Dedifferentiated amniotic fluid mesenchymal stem cell (primary cell): ENCODE results near the gene MGAM2.

Experiments
- DNase-seq: peaks from one replicate; pipeline ENCODE4 v3.0.0-alpha.2; 2016; ENCODE audit errors: extremely low spot score

The MGAM2 gene

DNA sequence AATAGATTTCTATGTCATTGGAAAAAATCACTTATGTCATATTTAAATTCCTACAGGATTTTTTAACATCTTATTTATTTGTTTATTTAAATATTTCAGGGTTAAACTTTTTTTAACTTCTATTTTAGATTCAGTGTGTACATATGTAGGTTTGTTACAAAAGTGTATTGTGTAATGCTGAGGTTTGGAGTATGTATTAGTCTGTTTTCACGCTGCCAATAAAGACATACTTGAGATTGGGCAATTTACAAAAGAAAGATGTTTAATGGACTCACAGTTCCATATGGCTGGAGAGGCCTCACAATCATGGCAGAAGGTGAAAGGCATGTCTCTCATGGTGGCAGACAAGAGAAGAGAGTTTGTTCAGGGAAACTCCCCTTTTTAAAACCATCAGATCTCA is 65.4 kb downstream of the MGAM2 start:
- no peak for DNase-seq

DNA sequence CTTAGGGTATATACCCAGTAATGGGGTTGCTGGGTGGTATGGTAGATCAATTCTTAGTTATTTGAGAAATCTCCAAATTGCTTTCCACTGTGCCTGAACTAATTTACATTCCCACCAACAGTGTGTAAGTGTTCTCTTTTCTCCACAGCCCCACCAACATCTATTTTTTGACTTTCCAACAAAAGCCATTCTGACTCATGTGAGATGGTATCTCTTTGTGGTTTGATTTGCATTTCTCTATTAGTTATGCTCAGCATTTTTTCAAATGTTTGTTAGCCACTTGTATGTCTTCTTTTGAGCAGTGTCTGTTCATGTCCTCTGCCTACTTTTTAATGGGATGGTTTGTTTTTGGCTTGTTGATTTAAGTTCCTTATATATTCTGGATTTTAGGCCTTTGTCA is 66.4 kb downstream of the MGAM2 start:
- no peak for DNase-seq

DNA sequence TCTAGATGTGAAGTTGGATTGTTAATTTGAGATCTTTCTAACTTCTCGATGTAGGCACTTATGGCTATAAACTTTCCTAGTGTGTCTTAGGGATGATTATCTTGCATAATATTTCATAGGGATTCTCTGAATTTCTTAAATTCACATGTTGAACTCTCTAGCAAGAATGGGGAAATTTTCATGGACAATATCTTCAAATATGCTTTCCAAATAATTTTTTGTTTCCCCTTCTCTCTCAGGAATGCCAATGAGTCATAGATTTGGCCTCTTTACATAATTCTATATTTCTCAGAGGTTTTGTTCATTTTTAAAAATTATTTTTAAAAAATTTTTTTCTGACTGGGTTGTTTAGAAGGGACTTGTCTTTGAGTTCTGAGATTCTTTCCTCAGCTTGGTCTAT is 68.9 kb downstream of the MGAM2 start:
- DNase-seq = no peak

DNA sequence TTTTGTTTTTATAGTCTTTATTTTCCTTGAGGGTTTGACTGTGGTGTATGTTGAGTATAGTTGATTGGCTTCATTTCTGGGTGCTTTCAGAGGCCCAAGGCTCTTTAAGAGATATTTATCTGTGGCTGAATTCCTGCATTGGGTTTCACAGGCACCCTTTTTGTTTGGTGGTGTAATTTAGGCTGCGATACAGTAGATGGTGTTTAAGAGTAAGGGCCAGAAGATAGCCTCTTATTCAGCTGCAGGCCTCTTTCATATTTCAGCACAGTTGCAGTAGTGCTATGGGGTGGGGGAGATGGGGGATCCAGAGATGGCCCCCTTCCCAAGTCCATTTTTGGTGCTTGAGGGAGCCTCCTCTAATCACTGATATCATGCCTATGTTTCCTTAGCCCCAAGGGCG is 69.7 kb downstream of the MGAM2 start:
- no peak for DNase-seq

DNA sequence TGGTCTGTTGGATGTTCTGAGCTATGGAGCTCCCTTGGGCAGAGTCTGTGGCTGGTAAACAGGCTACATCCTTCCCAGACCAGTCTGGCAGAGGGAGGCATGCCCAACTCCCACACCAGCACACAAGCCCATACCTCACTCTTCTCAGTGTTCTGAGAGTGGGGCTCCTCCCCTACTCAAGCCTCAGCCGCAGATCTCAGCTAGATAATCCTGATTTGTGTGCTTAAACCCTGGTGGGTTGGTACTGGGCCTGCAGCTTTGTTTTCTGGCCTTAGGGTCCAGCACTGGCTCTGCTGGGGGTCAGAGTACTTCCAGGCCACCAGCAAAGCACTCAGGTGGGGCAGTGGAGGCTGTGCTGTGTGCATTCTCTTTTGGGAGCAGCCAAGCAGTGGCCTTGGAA is 70.4 kb downstream of the MGAM2 start:
- no peak for DNase-seq

DNA sequence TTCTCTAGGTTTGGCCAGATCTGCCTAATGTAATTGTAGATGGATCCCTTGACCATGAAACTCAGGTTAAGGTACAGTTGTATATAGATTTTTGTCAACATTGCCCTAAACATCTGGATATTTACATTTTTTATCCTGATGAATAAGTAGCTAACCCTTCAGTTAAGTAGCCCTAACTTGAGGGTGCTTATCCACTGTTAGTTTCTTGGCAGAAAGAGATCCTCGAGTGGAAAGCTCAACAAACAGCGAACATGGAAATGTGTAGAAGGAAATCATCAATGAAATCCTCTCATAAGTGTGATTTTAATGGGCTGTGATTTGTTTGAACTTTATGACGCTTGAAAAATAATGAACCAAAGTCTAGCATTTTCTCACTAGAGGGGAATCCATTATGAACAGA is 73.6 kb downstream of the MGAM2 start:
- no peak for DNase-seq

DNA sequence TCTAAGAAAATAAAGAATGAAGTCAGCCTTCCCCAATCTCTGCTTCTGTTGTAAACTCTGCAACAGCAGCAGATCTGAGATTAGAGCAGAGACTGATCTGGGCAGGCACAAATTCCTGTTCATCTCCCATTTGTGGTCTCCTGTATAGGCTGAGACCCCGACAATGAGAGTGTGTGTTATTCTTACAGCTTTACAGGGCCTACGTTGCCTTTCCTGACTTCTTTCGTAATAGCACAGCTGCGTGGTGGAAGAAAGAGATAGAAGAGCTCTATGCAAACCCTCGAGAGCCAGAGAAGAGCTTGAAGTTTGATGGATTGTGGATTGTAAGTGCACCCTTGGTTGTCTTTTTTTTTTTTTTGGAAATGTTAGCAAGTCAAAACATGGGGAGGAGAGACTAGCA is 74.3 kb downstream of the MGAM2 start:
- DNase-seq = no peak

DNA sequence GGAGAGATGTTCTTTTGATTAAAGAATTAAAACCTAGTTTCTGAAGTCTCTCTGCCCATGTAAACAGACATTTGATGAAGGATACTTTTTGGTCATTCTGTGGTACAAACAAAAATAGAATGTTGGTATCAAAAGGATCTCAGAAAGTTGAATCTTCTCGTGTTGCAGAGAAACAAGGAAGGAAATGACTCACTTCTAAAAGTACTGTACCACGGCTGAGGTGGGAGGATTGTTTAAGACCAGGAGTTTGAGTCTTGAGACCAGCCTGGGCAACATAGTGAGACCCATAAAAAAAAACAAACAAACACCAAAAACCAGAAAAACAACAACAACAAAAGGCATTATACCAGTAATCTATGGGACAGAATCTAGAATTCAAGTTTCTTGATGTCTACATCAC is 76.6 kb downstream of the MGAM2 start:
- DNase-seq = no peak

DNA sequence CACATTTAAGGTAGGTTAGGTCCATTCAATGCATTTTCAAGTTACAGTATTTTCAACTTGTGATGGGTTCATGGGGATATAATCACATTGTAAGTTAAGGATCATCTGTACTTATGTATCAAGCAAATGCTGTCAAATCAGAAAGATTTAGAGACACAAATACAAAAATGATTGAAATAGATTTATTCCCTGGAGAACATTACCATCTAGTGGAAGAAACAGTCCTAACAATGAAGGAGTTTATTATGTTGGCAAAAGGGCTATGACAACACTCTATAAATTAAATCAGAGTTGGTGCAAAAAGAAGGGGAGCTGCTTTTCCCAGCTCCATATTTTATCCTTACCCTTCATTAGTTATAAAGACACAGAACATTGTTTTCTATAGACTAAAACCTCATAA is 77.3 kb downstream of the MGAM2 start:
- peak; percentile 33 for DNase-seq

DNA sequence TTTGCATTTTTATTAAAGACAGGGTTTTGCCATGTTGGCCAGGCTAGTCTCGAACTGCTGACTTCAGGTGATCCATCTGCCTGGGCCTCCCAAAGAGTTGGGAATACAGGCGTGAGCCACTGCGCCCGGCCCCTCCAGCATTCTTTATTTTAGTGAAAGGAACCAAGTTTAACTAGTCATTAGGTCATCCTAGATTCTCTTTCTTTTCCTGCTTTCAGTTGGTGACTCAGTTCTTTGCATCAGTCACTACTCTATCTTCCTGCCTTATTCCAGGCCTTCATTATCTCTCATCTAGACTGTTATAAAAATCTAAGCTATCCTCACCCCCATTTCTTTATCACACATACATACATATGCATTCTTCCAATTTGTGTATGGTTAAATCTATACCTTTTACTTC is 82.7 kb downstream of the MGAM2 start:
- DNase-seq = no peak

DNA sequence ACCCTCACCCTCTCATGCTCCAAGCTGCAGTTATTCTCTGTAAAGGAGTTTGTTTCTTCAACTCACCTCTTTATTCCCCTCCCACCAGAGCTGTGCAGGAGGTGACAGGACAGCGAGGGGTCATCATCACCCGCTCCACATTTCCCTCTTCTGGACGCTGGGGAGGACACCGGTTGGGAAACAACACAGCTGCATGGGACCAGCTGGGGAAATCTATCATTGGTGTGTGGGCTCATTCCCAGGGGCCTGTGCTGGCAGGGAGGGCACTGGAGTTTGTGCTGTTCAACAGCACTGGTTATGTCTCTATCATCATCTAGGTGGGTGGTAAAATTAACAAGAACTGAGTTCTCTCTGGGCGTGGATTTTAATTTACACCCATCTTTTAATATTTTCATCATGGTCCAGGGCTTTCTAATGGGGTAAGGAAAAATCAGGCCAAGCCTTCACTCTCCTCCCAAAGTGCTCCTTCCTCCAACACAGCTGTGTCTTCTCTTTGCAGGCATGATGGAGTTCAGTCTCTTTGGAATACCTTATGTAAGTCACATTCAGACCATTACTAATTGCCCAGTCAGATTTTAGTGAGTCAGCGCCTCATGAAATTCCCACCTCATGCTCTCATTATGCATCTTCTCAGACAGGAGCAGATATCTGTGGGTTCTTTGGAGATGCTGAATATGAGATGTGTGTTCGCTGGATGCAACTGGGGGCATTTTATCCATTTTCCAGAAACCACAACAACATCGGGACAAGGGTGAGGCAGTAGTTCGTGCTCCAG is 84.7 kb downstream of the MGAM2 start:
- DNase-seq = no peak

DNA sequence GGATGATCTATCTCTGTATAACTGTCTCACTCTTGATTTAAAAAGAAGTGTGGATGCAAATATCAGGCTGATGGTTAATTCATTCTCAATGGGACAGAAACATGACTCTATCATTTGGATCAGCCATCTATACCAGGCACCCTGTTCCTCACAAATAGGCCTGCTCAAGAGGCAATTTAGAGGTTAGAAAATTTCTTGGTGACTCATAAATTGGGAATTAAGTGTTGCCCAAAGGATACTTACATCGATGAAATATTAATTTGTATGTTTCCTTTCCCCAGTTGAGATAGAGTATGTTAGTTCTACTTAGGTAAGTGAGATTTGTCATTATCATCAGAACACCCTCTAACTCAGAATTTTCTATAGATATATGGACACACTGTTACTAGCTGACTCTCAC is 88.7 kb downstream of the MGAM2 start:
- no peak for DNase-seq

DNA sequence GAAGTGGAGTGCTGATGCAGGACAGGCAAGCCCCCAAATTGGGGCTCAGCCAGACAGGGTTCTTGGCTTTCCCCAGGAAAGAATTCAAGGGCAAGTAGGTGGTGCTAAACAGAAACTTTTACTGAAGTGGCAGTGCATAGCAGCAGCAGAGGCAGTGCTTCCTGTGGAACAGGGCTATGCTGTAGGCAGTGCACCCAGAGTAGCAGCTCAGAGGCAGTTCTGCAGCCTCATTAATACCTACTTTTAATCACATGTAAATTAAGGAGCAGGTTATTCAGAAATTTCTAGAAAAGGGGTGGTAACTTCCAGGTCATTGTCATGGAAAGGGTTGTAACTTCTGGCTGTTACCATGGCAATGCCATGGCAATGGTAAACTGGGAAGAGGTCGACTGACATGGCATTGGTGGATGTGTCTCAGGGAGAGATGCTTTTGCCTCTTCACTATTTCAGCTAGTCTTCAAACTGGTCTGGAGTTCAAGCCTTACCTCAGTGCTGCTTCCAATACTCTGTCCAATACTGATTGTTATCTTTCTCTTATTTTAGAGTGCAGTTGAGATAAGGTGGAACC is 117.1 kb downstream of the MGAM2 start:
- DNase-seq = no peak

DNA sequence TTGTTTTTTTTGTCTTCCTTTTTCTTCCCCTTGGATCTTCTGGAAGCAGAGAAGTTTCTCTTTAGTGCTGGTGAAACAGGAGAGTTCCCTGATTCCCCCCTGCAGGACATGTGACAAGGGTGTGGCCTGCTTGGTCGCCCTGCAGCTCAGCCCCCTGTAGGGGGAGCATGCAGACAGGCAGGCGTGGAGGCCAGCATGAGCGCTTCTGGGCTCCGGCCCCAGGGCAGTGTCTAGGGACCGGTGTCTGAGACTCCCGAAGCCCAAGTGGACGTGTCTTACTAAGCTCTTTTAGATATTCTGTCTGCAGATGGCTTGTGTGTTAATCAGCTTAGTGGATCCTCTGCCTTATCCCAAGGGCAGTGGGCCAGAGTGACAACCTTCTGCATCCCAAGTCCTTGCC is 120.2 kb downstream of the MGAM2 start:
- DNase-seq = no peak

DNA sequence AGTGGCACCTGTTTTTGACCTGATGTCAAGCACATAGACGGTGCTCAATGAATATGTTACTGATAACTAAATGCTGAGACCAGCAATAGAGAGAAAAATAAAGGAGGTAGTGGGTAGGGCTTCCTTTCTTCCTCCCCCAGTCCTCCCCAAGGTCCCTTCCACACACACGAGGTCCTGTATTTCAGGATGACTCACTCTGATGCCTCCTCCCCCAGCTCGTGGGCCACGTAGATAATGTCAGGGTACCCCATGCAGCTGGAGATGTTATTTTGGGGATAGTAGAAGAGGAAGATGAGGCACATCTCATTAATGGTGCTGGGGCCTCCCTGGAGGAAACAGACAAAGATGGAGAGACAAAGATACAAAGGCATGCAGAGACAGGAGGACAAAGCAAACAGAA is 129.0 kb downstream of the MGAM2 start:
- DNase-seq = no peak

DNA sequence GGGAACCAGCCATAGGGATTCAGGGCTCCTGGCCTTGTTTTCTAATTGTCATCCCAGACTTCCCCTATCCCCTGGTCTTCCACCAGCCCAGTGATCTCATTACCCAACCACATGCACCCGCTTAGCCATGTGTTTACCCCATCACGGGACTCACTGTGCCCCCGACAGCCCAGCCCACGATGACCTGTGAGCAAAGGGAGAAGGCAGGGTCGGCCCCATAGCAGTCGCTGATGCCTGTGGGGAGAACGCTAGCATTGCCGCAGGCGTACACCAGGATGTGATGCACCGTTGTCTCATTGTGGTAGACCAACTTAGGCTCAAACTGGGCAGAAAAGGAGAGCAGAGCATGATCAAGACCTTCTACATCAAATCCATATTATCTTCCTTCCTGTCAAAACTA is 132.3 kb downstream of the MGAM2 start:
- no peak for DNase-seq

DNA sequence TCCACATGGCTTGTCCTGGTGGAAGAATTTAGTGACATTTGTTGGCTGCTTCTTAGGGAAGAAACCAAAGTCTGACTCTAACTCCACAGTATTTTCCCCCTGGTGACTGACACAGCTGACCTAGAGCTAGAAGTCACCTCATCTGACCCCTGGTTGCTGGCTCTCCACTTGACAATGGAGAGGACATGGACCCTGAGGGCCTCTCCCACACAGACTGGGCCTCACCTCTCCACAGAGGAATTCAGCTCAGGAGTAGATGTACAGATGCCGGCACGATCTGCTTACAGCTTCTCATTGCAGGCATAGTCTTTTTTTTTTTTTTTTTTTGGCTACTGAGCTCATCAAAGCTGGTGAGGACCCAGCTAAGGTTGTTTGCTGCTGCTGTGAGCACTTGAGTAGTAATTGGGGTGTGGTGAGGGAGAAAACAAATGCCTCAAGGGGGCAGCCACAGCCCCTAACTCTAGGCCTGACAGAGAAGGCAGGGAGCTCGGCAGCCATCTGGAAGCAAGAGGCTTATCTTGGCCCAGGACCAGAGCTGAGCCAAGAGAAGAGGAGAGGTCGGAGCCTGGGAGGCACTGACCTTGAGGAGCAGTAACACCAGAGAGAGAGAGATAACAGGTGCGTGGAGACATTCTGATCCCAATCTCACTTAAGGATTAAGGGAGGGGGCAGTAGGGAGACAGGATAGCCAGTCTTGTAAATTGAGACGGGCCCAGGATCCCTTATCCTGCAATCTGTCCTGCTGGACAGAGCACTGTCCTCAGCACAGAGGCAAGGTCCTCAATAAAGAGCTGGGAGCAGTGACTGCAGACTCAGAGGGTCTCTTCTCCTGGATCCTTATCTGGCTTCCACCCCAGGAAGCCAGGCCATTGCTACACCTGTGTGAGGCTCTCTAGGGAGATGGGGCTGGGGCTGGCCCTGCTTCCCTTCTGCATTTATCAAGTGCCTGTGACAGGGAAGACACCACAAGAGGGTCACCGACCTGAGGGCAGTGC is 136.9 kb downstream of the MGAM2 start:
- DNase-seq = no peak

DNA sequence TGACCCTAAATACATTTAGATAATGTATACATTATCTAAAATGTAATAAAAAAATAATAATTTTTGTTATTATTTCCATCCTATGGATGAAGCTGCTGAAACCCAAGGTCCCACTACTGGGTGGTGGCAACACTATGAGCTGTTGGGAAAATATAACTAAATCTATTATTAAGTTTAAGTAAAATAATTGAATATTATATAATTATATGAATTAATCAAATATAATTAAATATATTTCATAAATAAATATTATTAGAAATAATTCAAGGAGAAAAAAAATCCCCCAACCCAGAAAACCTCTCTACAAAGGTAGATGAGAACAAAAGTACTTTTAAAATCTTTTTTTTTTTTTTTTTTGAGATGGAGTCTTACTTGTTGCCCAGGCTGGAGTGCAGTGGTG is 138.4 kb downstream of the MGAM2 start:
- no peak for DNase-seq

DNA sequence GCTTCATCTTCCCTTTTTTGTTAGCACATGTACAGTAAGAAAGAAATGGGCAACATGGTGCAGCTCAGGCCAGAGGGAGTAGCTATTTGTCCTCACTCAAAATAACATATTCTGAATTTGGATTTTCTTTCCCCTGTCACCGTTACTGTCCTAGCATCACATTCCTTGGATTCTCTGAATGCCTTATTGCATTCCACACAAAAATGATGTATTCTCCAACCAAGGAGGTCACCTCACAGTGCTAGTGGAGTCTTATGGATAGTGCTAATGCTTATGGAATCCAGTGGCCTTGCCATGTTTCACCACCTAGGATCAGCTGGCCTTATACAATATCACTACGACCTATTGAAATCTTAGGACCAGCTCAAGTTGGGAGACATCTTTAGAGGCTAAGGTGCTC is 139.2 kb downstream of the MGAM2 start:
- DNase-seq = no peak

DNA sequence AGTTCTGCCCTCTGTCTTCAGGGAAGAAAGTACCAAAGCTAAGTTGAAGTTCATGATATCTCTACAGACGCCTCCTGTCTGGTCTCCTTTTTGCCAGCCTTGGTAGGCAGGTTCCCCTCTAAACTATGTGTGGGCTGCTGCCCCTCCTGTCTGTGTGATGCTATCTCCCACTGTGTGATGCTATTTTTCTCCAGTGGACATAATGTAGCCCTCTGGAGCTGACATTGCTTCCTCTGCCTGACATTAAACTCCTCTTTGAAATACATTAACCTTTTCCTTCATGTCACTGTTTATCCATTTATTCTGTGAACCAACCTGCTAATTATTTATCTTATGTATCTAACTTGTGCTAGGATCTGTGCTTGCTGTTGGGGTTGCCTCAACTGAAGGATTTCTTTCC is 146.4 kb downstream of the MGAM2 start, which contains the start of gene PRSS58:
PRSS58 (minus strand) TSS at position 101 of the 400 bp plus-strand sequence. CDS start 351 bp downstream, outside the sequence.
- no peak for DNase-seq

DNA sequence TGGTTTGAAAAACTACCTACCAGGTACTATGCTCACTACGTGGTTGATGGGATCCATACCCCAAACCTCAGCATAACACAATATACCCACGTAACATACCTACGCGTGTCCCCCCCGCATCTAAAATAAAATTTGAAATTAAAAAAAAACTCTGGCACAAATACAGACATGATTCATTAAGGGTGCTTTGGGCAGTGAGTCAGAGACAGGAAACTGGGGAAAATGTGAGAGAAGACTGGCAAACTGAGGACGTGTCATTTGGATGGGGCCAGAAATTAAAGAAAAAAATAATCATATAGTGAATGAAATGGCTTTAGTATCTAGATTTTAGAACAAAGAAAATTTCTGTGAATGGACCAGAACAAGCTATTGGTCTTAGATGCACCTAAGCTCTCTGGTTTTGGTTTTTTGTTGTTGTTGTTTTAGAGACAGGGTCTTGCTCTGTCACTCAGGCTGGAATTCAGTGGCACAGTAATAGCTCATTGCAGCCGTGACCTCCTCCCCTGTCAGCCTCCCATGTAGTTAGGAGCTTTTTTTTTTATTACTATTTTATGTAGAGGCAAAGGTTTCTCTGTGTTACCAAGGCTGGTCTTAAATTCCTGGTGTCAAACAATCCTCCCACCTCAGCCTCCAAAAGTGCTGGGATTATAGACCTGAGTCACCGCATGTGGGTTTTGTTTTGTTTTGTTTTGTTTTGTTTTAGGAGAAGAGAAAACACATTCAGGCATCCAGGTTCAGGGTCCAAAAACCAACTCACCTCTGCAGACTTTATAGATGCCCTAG is 152.3 kb downstream of the MGAM2 start:
- DNase-seq = no peak
